PFSK-1 (cell line): Measurements from ENCODE around the gene FITM1.

Source experiments
- FOXP2 ChIP-seq: optimal IDR thresholded peaks from 2 replicates; pipeline ENCODE3; 2011; ENCODE audit warnings: borderline replicate concordance, control low read depth, inconsistent platforms; ENCODE audit not compliant: insufficient read depth; ENCODE audit errors: extremely low read length, extremely low read depth
- POLR2AphosphoS5 ChIP-seq: IDR thresholded peaks from 2 replicates; pipeline ENCODE4 v1.6.1; 2012; ENCODE audit warnings: low read depth, mild to moderate bottlenecking, control low read depth, low read length, moderate library complexity
- REST ChIP-seq, 2 experiments: IDR thresholded peaks; 2 replicates each; pipeline versions ENCODE4 v1.6.1 to v1.8.0; 2011 to 2012; ENCODE audit warnings: low read depth in 2 of 2, low read length in 2 of 2, control low read depth in 1 of 2, inconsistent platforms in 1 of 2, mild to moderate bottlenecking in 1 of 2, moderate library complexity in 1 of 2; ENCODE audit not compliant: insufficient read depth in 1 of 2
- SIN3A ChIP-seq: IDR thresholded peaks from 2 replicates; pipeline ENCODE4 v1.6.1; 2012; ENCODE audit warnings: mild to moderate bottlenecking, low read length, moderate library complexity, borderline replicate concordance; ENCODE audit not compliant: insufficient read depth
- TAF1 ChIP-seq: IDR thresholded peaks from 2 replicates; pipeline ENCODE4 v1.6.1; 2012; ENCODE audit warnings: low read length, control low read depth, borderline replicate concordance; ENCODE audit not compliant: insufficient read depth

Gene FITM1

GRCh38 chr14:24149302-24149969 is 19.0 kb downstream of the FITM1 start:
- TF ChIP-seq TAF1 = no peak
- no peak for TF ChIP-seq POLR2AphosphoS5
- TF ChIP-seq SIN3A = no peak
- no peak for TF ChIP-seq FOXP2
- TF ChIP-seq REST (IDR thresholded peaks at IDR 0.05; ENCODE audit: insufficient read depth in 1 of 2, low read depth in 2 of 2, low read length in 2 of 2) = no peak

- TF ChIP-seq SIN3A = no peak
Observed at GRCh38 chr14:24150061-24150460, 19.6 kb downstream of the FITM1 start.

GRCh38 chr14:24150567-24150966 is 20.1 kb downstream of the FITM1 start:
- TF ChIP-seq FOXP2 (no peak), POLR2AphosphoS5 (no peak), SIN3A (no peak), TAF1 (no peak), REST (IDR thresholded peaks at IDR 0.05; ENCODE audit: insufficient read depth in 1 of 2, low read depth in 2 of 2, low read length in 2 of 2) (no peak)

GRCh38 chr14:24150993-24151392 is 20.5 kb downstream of the FITM1 start:
- TF ChIP-seq SIN3A = no peak
- TF ChIP-seq REST (IDR thresholded peaks at IDR 0.05; ENCODE audit: insufficient read depth in 1 of 2, low read depth in 2 of 2, low read length in 2 of 2) = no peak
- no peak for TF ChIP-seq POLR2AphosphoS5
- TF ChIP-seq TAF1 = no peak
- TF ChIP-seq FOXP2 = no peak

- TF ChIP-seq POLR2AphosphoS5 = no peak
- no peak for TF ChIP-seq FOXP2
- no peak for TF ChIP-seq TAF1
- TF ChIP-seq REST (IDR thresholded peaks at IDR 0.05; ENCODE audit: insufficient read depth in 1 of 2, low read depth in 2 of 2, low read length in 2 of 2) = no peak
Observed at GRCh38 chr14:24151404-24152080, 21.1 kb downstream of the FITM1 start.
